ENCODE measurements around the gene NRGN.

GRCh38 chr11:124748100-124748418, 8.3 kb downstream of the NRGN start:
- TF ChIP-seq CTCF (IDR thresholded peaks at IDR 0.05 in 8 of 11, conservative IDR thresholded peaks at IDR 0.05 in 3 of 11) (no peak), POLR2A (IDR thresholded peaks at IDR 0.05) (no peak), POLR2AphosphoS5 (IDR thresholded peaks at IDR 0.05) (no peak)
